Upper lobe of right lung (tissue), 1 donor: ENCODE data around the gene MAP3K15. TPM values are rescaled to one million over a fixed set of nuclear protein-coding genes. Genes with fewer than 3 reads are reported as not detected.

Experiments
- ATAC-seq: fragments of 200-7000 bp; cut with Tn5 transposase; one replicate; pipeline ENCODE4 v1.9.1; 2020; ENCODE audit warnings: mild to moderate bottlenecking, moderate library complexity
- DNase-seq: peaks from one replicate; pipeline ENCODE4 v3.0.0-alpha.2; 2020
- H3K27ac ChIP-seq: fragments of 200-600 bp; one replicate; pipeline ENCODE4 v1.8.0; 2022
- H3K27me3 ChIP-seq: fragments of 200-600 bp; one replicate; pipeline ENCODE4 v1.8.0; 2022; ENCODE audit warnings: mild to moderate bottlenecking
- H3K36me3 ChIP-seq: fragments of 200-600 bp; one replicate; pipeline ENCODE4 v1.8.0; 2022
- H3K4me1 ChIP-seq: fragments of 200-600 bp; one replicate; pipeline ENCODE4 v1.8.0; 2022
- H3K4me3 ChIP-seq: fragments of 200-600 bp; one replicate; pipeline ENCODE4 v1.8.0; 2022; ENCODE audit warnings: mild to moderate bottlenecking
- H3K9me3 ChIP-seq: fragments of 200-600 bp; one replicate; pipeline ENCODE4 v1.8.0; 2022
- intact Hi-C: fragments of 100-400 bp; cut with DNase I; formaldehyde crosslinking; loops from one replicate; pipeline ENCODE4 v1.11.0; 2022
- total RNA-seq: library from RNA; stranded (reverse); fragmentation: NEBNext Ultra II Directional; extraction: Animal tissue kit (Norgen Biotek cat#: 25700); gene quantifications from one replicate; pipeline ENCODE4 v1.2.1, GENCODE V29; 2021
- TF ChIP-seq, protein P1 (sequence below): fragments of 200-600 bp; IDR thresholded peaks from one replicate; pipeline ENCODE4 v1.8.0; 2022; ENCODE audit warnings: antibody characterized with exemption
- donor health status: DM: no; HTN: yes; CAD: no; lungs with severe emphysema.

MAP3K15 gene
- total RNA-seq, 1 donor from 2014 or later = 2.1 TPM

DNA sequence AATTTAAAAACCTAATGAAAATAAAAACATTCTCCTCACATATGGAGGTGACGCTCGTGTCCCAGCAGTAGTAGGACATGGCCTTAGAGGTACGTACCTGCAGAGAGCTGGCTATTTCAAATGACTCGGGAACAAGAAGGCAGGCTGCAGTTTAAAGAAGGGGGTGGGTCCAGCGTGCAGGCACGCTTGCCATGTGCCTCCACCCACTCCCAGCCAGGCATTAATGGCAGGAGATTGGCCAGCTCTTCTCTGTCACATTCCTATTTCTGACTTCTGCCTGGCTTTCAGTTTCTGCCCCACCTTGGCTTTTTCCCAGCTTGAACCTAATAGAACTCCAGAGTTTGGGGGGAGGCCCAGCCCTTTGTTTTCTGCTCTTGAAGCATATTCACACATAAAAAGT is 154.4 kb downstream of the MAP3K15 start:
- ATAC-seq (no peak), DNase-seq (no peak)
- Histone ChIP-seq H3K4me3 (no peak overlapping the region), H3K36me3 (peaks cover 51% of the 10 kb centered on the region), H3K9me3 (no peaks in the 10 kb centered on the region), H3K27me3 (no peaks in the 10 kb centered on the region), H3K27ac (no peak overlapping the region), H3K4me1 (no peaks in the 10 kb centered on the region)
- TF ChIP-seq, protein P1, sequence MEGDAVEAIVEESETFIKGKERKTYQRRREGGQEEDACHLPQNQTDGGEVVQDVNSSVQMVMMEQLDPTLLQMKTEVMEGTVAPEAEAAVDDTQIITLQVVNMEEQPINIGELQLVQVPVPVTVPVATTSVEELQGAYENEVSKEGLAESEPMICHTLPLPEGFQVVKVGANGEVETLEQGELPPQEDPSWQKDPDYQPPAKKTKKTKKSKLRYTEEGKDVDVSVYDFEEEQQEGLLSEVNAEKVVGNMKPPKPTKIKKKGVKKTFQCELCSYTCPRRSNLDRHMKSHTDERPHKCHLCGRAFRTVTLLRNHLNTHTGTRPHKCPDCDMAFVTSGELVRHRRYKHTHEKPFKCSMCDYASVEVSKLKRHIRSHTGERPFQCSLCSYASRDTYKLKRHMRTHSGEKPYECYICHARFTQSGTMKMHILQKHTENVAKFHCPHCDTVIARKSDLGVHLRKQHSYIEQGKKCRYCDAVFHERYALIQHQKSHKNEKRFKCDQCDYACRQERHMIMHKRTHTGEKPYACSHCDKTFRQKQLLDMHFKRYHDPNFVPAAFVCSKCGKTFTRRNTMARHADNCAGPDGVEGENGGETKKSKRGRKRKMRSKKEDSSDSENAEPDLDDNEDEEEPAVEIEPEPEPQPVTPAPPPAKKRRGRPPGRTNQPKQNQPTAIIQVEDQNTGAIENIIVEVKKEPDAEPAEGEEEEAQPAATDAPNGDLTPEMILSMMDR = no peak
- intact Hi-C loops = no loop called here

- no peaks in the 10 kb centered on the region for H3K9me3 ChIP-seq
- TF ChIP-seq, protein P1 = no peak
- ATAC-seq (no peak), DNase-seq (no peak)
- no peak overlapping the region for H3K4me3 ChIP-seq
- H3K27me3 ChIP-seq = no peaks in the 10 kb centered on the region
- intact Hi-C loops = no loop called here
- H3K27ac ChIP-seq = no peak overlapping the region
- H3K4me1 ChIP-seq = no peaks in the 10 kb centered on the region
- H3K36me3 ChIP-seq = peaks cover 65% of the 10 kb centered on the region
Measured at GRCh38 chrX:19358521-19358920, 156.8 kb downstream of the MAP3K15 start.

DNA sequence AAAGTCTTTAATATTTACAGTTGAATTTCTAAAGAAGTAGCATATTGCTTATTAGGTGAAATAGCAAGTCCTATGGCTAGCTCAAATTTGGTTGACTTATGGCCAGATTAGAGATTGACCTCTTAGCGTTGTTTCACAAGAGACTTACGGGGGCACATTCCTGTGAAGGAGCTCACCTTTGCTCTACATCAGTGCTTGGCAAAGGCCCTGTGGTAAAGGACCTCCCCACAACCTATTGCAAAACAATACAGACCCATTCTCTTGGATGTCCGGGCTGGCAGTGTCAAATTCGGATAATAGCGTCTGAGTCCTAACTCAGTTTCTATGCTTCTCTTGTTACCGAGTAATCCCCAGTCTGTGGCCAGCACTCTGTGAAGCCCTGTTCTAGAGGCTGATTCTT is 160.7 kb downstream of the MAP3K15 start:
- TF ChIP-seq, protein P1 = no peak
- no peak overlapping the region for H3K4me3 ChIP-seq
- intact Hi-C loops = no loop called here
- no peaks in the 10 kb centered on the region for H3K9me3 ChIP-seq
- peaks cover 77% of the 10 kb centered on the region for H3K36me3 ChIP-seq
- ATAC-seq (no peak), DNase-seq (no peak)
- H3K27me3 ChIP-seq = no peaks in the 10 kb centered on the region
- no peak overlapping the region for H3K27ac ChIP-seq
- H3K4me1 ChIP-seq = no peaks in the 10 kb centered on the region

DNA sequence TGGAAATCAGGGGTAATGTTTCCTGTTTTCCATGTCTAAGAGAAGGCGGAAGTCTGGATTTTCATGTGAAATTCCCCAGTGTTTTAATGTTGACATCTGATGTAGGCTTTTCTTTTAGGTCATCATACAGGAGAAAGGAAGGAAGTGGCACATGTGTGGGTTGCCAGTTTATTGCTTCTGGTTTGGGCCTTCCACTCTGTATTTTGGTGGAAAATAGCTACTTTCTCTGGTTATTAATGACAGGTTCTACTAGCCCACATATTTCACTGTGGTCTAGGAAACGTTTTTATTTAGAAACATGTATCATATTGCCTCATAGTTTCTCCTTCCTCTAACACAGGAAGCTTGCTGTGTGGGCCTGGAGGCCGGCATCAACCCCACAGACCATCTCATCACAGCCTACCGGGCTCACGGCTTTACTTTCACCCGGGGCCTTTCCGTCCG is 164.3 kb downstream of the MAP3K15 start:
- Histone ChIP-seq H3K27me3 (no peaks in the 10 kb centered on the region), H3K36me3 (peaks cover 41% of the 10 kb centered on the region), H3K27ac (no peak overlapping the region), H3K4me1 (no peaks in the 10 kb centered on the region), H3K4me3 (no peak overlapping the region), H3K9me3 (no peaks in the 10 kb centered on the region)
- TF ChIP-seq, protein P1 = no peak
- DNase-seq (no peak), ATAC-seq (peak; percentile 36)
- intact Hi-C loops = no loop called here

DNA sequence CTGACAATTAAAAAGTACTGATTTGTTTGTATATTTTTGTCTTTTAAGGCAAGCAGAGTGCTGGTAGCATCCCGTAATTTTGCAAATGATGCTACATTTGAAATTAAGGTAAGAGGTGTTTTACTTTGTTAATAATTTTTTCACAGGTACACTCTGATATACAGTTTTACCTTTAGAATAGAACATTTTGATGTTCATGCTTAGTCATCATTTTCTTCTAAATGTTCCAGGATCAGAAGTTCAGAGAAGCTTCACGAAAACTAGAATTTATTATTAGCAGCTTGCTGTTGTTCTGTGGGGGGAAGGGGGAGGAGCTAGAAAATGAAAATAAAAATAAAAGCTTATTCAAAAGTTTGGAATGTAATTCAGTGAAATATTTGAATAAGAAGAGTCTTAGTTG is 166.0 kb downstream of the MAP3K15 start:
- DNase-seq (no peak), ATAC-seq (no peak)
- H3K4me3 ChIP-seq = no peak overlapping the region
- TF ChIP-seq, protein P1 = no peak
- no peaks in the 10 kb centered on the region for H3K27me3 ChIP-seq
- H3K27ac ChIP-seq = no peak overlapping the region
- intact Hi-C loops = no loop called here
- H3K36me3 ChIP-seq = peaks cover 33% of the 10 kb centered on the region
- peaks cover 5% of the 10 kb centered on the region for H3K4me1 ChIP-seq
- no peaks in the 10 kb centered on the region for H3K9me3 ChIP-seq

- Histone ChIP-seq H3K9me3 (no peaks in the 10 kb centered on the region), H3K27ac (no peak overlapping the region), H3K4me3 (no peak overlapping the region), H3K4me1 (peaks cover 5% of the 10 kb centered on the region), H3K27me3 (no peaks in the 10 kb centered on the region), H3K36me3 (peaks cover 24% of the 10 kb centered on the region)
- intact Hi-C loops = no loop called here
- TF ChIP-seq, protein P1 = no peak
- ATAC-seq (no peak), DNase-seq (no peak)
Measured at GRCh38 chrX:19347916-19348315, 167.4 kb downstream of the MAP3K15 start.
